Endodermal cell (in vitro differentiated cells): Measurements from ENCODE around the gene GALR3. TPM values are rescaled to one million over a fixed set of nuclear protein-coding genes. Genes with fewer than 3 reads are reported as not detected.

Source experiments
- DNase-seq: peaks from one replicate; pipeline ENCODE4 v3.0.0-alpha.2; 2017
- H3K27ac ChIP-seq: 2 replicates; pipeline ENCODE4 v1.5.1; 2013; ENCODE audit warnings: mild to moderate bottlenecking, low read depth, low read length, moderate library complexity
- H3K27me3 ChIP-seq: 2 replicates; pipeline ENCODE4 v1.6.1; 2013; ENCODE audit warnings: mild to moderate bottlenecking, low read length, moderate library complexity; ENCODE audit not compliant: insufficient read depth, control insufficient read depth, poor library complexity, severe bottlenecking
- H3K36me3 ChIP-seq: 2 replicates; pipeline ENCODE4 v1.7.0; 2013; ENCODE audit warnings: mild to moderate bottlenecking, low read length, moderate library complexity; ENCODE audit not compliant: control insufficient read depth, insufficient read depth
- H3K4me1 ChIP-seq: one replicate; pipeline ENCODE4 v1.7.0; 2013; ENCODE audit warnings: low read length; ENCODE audit not compliant: control insufficient read depth, insufficient read depth
- H3K4me3 ChIP-seq: 2 replicates; pipeline ENCODE4 v1.5.1; 2013; ENCODE audit warnings: mild to moderate bottlenecking, low read length, moderate library complexity
- H3K9ac ChIP-seq: 2 replicates; pipeline ENCODE4 v1.6.1; 2013; ENCODE audit warnings: mild to moderate bottlenecking, low read length, moderate library complexity; ENCODE audit not compliant: poor library complexity, severe bottlenecking; ENCODE audit errors: extremely low read depth
- H3K9me3 ChIP-seq: 2 replicates; pipeline ENCODE4 v1.6.1; 2013; ENCODE audit warnings: mild to moderate bottlenecking, low read length, moderate library complexity; ENCODE audit not compliant: control insufficient read depth
- H3K27ac Mint-ChIP-seq: 2 replicates; pipeline ENCODE4 v1.8.0; 2020; ENCODE audit warnings: mixed read lengths
- H3K27me3 Mint-ChIP-seq: 2 replicates; pipeline ENCODE4 v1.8.0; 2021; ENCODE audit warnings: mild to moderate bottlenecking, mixed read lengths; ENCODE audit not compliant: insufficient read depth
- H3K36me3 Mint-ChIP-seq: 2 replicates; pipeline ENCODE4 v1.8.0; 2020; ENCODE audit warnings: low read depth, mixed read lengths
- H3K4me1 Mint-ChIP-seq: 2 replicates; pipeline ENCODE4 v1.8.0; 2020; ENCODE audit warnings: mixed read lengths
- H3K4me3 Mint-ChIP-seq: 2 replicates; pipeline ENCODE4 v1.8.0; 2020; ENCODE audit warnings: mild to moderate bottlenecking, moderate library complexity, mixed read lengths
- H3K9me3 Mint-ChIP-seq: 2 replicates; pipeline ENCODE4 v1.8.0; 2020; ENCODE audit warnings: mild to moderate bottlenecking, mixed read lengths
- CTCF ChIP-seq: fragments of 200-600 bp; sonication (generic); conservative IDR thresholded peaks from 2 replicates; pipeline ENCODE4 v1.5.0; 2021; ENCODE audit warnings: antibody characterized with exemption, mild to moderate bottlenecking
- WGBS, 2 experiments: methylation state at CpG; one replicate each; pipeline versions ENCODE4 v1.1.5 to v1.1.7; 2013; ENCODE audit warnings: missing lambda C conversion rate in 2 of 2, mixed read lengths in 1 of 2; ENCODE audit not compliant: insufficient coverage in 1 of 2, insufficient read length in 1 of 2; 5-methylcytosine and 5-hydroxymethylcytosine counted together
- total RNA-seq, 2 donors: library from RNA; stranded (reverse); fragmentation: NEBNext Ultra II Directional in 1 of 2; extraction: Animal tissue kit (Norgen Biotek cat#: 25700) in 1 of 2; gene quantifications; 2 replicates in 1 of 2; 3 replicates in 1 of 2; pipeline ENCODE4 v1.2.1, GENCODE V29; 2021

GALR3 gene
- total RNA-seq, 2 donors from 2014 or later = 0.40 to 0.77 TPM

- 0 to 2% methylated on average over 3 to 12 of the region's 13 CpGs for WGBS, 2 experiments
- Mint-ChIP-seq H3K27me3 (peaks cover 32% of the 10 kb centered on the region), H3K27ac (no peak overlapping the region)
Measured at GRCh38 chr22:37801946-37802309, 21.3 kb upstream of the GALR3 start.

GRCh38 chr22:37802310-37803194 lies 20.6 kb upstream of the GALR3 start:
- 0% methylated on average over 18 to 63 of the region's 63 CpGs for WGBS, 2 experiments
- peaks cover 30% of the 10 kb centered on the region for H3K27me3 Mint-ChIP-seq

More at GRCh38 chr22:37801946-37802309, 21.3 kb upstream of the GALR3 start:
- peaks cover 3% of the 10 kb centered on the region for H3K4me1 ChIP-seq
- no peaks in the 10 kb centered on the region for H3K36me3 ChIP-seq
- no peak for TF ChIP-seq CTCF
- H3K4me3 ChIP-seq = peak overlapping the region; percentile 88
- H3K9ac ChIP-seq = peak overlapping the region; percentile 59
- Mint-ChIP-seq H3K4me1 (peaks cover 26% of the 10 kb centered on the region), H3K9me3 (no peaks in the 10 kb centered on the region), H3K36me3 (no peaks in the 10 kb centered on the region), H3K4me3 (peak overlapping the region; percentile 68)
- no peak overlapping the region for H3K27ac ChIP-seq
- no peaks in the 10 kb centered on the region for H3K9me3 ChIP-seq
- H3K27me3 ChIP-seq = no peaks in the 10 kb centered on the region
- no peak for DNase-seq

GRCh38 chr22:37803195-37803638 lies 20.0 kb upstream of the GALR3 start:
- peaks cover 3% of the 10 kb centered on the region for H3K4me1 ChIP-seq
- TF ChIP-seq CTCF = no peak
- H3K36me3 Mint-ChIP-seq = no peaks in the 10 kb centered on the region
- no peaks in the 10 kb centered on the region for H3K36me3 ChIP-seq
- peak overlapping the region; percentile 94 for H3K27ac Mint-ChIP-seq
- DNase-seq = peak; percentile 78
- no peaks in the 10 kb centered on the region for H3K9me3 ChIP-seq
- 2 to 3% methylated on average over 6 to 16 of the region's 16 CpGs for WGBS, 2 experiments
- H3K27me3 ChIP-seq = no peaks in the 10 kb centered on the region
- peak overlapping the region; percentile 88 for H3K4me3 ChIP-seq
- H3K9me3 Mint-ChIP-seq = no peaks in the 10 kb centered on the region
- peak overlapping the region; percentile 68 for H3K4me3 Mint-ChIP-seq
- peak overlapping the region; percentile 88 for H3K27ac ChIP-seq
- peak overlapping the region; percentile 59 for H3K9ac ChIP-seq
- peaks cover 27% of the 10 kb centered on the region for H3K4me1 Mint-ChIP-seq
- peaks cover 27% of the 10 kb centered on the region for H3K27me3 Mint-ChIP-seq

More at GRCh38 chr22:37802310-37803194, 20.6 kb upstream of the GALR3 start:
- H3K36me3 Mint-ChIP-seq = no peaks in the 10 kb centered on the region
- peak overlapping the region; percentile 94 for H3K27ac Mint-ChIP-seq
- peaks cover 26% of the 10 kb centered on the region for H3K4me1 Mint-ChIP-seq
- H3K9me3 Mint-ChIP-seq = no peaks in the 10 kb centered on the region
- peak; percentile 90 for DNase-seq
- peak overlapping the region; percentile 59 for H3K9ac ChIP-seq
- TF ChIP-seq CTCF = peak; percentile 55
- H3K4me3 Mint-ChIP-seq = peak overlapping the region; percentile 68
- peak overlapping the region; percentile 88 for H3K4me3 ChIP-seq
- H3K36me3 ChIP-seq = no peaks in the 10 kb centered on the region
- no peaks in the 10 kb centered on the region for H3K27me3 ChIP-seq
- no peak overlapping the region for H3K27ac ChIP-seq
- peaks cover 3% of the 10 kb centered on the region for H3K4me1 ChIP-seq
- no peaks in the 10 kb centered on the region for H3K9me3 ChIP-seq
